ENCODE measurements around the gene RALGPS2.
"Not testable (repeated sequence)": the region's sequence is repeated elsewhere in the genome, so short reads cannot be mapped to it uniquely, and the experiment has no call there.

Gene RALGPS2

DNA sequence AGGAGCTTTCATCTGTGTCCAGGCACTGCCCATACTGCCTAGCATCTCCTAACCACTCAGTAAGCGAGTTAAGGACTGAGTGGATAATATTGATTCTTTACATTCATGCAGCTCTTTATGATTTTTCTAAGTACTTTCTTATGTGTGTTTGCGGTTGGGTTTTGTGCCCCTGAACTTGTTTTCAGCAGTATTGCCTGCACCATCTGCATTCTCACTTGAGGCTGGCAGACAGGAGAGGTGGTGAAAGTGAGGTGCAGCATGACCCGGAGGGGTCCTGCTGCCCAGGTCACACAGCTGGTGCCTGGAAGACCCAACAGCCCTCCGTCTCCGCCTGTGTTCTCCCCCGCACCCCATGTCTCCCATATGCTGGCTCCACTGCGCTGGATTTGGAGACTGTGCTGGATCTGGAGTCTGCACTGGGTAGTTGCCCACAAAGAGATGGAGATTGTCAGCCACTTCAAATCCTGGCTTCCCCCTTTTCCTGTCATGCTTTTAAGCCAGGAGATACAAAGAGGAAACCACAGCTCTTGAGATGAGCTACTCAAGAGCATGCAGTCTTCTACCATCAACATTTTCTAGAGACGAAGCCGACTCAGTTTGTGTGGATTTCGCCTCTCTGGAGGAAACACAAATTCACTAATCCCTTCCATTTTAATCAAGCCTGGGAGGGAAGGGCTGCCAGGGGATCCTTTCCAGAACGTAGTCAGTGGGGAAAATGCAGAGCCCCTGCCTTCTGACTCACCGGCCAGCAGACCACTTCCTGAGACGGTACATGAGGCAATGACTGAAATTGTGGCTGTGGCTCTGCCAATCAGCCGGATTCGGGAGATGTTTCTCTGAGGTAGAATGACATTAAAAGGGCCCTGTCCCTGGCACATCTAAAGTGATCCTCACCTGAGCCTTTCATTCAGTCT lies 217.5 kb downstream of the RALGPS2 start:
- DNase-seq (ENCODE audit: low read depth): peak; percentile 55

DNA sequence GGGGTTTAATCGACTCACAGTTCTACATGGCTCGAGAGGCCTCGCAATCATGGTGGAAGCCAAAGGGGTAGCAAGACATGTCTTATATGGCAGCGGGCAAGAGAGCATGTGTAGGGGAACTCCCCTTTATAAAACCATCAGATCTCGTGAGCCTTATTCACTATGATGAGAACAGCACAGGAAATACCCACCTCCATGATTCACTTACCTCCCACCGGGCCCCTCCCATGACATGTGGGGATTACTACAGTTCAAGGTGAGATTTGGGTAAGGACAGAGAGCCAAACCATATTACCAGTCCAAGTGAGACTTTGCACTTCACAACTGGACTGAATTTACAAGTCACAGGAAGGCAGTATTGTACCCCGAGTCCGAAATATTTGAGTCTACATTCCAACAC lies 219.7 kb downstream of the RALGPS2 start:
- no peak for DNase-seq (ENCODE audit: low read depth)

- DNase-seq (ENCODE audit: low read depth): peak; percentile 53
These were observed 220.8 kb downstream of the RALGPS2 start for GRCh38 chr1:178945763-178946266.

DNA sequence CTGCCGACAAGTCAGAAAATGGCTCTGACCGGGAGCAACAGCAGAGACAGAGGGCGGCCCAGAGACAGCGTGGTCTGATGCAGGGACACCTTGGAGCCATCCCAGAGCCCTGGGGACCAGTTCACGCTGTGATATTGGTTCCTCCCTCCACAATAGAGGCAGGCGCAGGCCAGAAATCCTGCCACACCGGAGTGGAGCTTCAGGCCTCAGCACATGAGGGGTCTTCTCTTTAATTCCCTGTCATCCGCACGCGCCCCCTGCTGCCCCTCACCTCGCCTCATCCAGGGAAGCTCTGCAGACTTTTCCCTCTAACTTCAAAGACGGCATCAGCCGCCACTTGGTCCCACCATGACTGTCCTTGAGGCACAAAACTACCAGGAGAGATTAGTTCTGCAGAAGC lies 221.4 kb downstream of the RALGPS2 start:
- DNase-seq (ENCODE audit: low read depth): no peak

DNA sequence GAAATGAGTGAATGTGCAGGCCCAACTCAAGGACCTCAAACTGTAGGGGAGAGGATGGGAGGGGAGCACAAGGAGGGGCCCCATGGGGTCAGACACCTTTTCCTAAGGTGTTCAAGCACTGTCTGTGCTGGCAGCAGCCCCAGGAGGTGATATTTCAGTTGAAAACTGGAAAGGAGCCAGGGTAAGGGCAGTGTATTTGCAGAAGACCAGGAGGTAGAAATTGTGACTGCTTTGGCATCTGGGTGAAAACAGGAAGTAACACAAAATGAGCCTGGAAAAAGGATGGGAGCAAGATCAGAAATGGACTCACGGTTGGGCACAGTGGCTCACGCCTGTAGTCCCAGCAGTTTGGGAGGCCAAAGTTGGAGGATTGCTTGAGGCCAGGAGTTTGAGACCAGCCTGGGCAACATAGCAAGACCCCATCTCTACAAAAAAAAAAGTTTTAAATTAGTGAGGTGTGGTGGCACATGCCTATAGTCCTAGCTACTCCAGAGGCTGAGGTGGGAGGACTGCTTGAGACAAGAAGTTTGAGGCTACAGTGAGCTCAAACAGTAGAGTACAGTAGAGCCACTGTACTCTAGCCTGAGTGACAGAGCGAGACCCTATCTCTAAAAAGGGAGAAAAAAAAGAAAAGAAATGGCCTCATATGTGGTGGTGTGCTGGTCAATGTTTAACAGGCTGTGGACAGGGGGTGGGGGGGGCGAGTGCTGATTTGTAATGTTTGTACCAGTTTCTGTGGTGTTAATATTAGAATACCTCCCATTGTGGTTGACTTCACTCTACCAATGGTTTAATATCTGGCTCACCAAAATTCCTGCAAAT lies 222.0 kb downstream of the RALGPS2 start:
- DNase-seq (ENCODE audit: low read depth): no peak

DNA sequence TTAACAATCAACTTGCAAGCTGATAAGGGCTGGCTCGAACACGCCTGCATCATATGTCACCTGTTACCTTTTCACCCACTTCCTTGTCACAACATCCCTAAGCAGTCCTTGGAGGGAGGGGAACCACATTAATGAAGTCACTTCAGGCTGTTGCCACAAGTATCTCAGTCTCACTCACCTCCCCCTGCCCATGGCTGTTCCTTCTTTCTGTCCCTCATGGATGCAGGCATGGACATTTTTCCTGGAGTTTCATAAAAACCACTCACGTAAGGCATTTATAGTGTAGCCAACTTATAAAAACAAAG lies 222.6 kb downstream of the RALGPS2 start:
- no peak for DNase-seq (ENCODE audit: low read depth)

DNA sequence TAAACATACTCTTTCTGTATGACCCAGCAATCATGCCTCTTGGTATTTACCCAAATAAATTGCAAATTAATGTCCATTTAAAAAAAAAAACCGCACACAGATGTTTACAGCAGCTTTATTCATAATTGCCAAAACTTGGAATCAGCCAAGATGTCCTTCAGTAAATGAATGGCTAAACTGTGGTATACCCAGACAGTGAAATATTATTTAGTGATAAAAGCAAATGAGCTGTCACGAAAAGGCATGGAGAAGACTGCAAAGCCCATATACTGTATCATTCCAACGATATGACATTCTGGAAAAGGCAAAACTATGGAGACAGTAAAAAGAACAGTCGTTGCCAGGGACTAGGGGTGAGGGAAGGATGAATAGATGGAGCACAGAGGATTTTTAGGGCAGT lies 223.6 kb downstream of the RALGPS2 start:
- no peak for DNase-seq (ENCODE audit: low read depth)

DNA sequence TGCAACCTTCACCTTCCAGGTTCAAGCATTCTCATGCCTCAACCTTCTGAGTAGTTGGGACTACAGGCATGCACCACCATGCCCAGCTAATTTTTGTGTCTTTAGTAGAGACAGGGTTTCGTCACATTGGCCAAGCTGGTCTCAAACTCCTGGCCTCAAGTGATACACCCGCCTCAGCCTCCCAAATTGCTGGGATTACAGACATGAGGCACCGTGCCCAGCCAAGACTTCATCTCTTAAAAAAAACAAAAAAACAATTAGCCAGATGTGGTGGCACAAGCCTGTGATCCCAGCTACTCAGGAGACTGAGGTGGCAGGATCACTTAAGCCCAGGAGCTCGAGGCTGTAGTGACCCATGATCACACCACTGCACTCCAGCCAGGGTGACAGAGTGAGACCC lies 224.8 kb downstream of the RALGPS2 start:
- DNase-seq (ENCODE audit: low read depth): not testable (repeated sequence)

GRCh38 chr1:178951600-178951999 lies 226.6 kb downstream of the RALGPS2 start:
- no peak for DNase-seq (ENCODE audit: low read depth)

DNA sequence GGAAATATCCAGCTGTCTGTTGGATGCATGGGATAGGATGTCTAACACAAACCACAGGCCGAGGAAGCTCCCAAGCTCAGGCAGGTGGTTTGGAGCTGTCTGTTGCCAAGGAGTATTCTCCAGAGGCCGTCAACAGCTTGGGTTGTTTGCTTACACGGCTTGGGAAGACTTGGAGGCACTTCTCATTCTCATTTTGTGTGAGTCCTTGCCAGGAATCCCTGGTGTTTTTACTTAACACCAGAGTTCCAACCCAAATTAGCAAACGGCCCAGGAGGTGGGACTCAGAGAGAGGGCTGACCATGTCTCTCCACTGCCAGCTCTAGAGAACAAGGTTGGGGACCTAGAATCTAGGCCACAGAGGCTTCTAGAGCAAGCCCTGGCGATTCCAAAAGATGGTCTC lies 228.0 kb downstream of the RALGPS2 start:
- no peak for DNase-seq (ENCODE audit: low read depth)

DNA sequence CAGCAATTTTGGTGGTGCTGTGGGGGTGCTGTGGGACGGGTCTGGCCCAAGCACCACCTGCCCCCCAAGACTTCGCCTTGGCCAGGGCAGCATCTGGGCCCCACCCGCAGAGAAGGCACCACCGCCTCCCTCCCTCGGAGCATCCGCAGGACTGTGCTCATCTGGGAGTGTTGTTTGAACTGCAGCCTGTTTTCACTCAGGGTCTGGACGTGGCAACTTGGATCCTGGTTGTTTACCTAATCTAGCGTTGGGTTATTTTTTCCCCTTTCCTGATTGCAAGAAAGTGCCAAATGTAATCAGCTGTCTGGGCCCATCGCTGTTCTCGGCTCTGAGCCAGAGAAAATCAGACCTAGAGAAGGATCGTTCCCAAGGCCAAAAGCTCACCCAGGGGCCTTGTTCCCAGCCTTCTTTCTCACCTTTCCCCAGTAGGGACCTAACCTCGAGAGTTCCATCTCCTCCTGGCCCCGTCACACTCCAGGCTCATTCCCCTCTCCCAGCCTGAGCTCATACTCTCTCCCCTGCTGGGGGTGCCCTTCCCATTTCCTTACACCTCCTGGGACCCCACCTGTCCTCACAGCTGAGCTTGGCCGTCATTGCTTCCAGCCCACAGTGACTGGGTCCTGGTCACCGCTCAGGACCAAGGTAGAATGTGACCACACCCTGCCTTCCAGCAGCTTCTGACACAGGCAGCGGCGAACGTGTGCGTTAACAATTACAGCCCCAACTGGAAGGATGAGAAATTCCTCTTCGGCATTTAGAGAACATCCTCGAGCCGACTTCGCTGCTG lies 228.7 kb downstream of the RALGPS2 start:
- no peak for DNase-seq (ENCODE audit: low read depth)

DNA sequence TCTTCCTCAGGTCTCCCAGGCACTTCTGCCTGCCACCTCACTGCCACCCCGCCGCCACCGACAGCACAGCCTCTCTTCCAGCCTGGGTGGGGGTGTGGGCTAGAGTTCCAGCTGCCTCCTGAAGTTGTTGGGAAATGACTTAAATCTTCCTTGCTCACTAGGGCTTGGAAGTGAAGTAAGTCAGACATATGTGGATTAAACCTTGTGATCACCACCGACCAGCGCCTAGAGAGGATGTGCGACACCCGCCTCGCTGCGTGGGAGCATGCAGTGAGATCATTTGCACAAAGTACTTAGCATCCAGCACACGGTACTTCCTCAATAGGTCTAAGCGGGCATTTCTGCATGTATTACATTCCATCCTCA lies 229.3 kb downstream of the RALGPS2 start:
- no peak for DNase-seq (ENCODE audit: low read depth)

DNA sequence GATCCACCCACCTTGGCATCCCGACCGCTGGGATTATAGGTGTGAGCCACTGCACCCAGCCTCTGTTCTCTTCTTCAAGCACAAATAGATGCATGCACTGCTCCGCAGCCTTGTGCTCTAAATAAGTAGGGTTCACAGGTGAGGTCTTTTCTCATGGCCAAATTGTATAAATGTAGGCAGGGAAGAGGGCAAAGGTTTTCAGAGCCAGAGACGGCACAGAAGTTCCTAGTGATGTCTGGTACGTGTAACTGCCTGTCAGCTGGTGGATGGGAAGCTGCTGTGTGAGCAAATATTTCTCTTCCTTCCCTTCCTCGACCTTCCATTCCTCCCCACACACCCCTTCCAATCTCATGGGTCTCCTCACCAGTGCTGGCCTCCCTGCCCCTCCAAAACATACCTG lies 229.9 kb downstream of the RALGPS2 start:
- DNase-seq (ENCODE audit: low read depth): no peak

DNA sequence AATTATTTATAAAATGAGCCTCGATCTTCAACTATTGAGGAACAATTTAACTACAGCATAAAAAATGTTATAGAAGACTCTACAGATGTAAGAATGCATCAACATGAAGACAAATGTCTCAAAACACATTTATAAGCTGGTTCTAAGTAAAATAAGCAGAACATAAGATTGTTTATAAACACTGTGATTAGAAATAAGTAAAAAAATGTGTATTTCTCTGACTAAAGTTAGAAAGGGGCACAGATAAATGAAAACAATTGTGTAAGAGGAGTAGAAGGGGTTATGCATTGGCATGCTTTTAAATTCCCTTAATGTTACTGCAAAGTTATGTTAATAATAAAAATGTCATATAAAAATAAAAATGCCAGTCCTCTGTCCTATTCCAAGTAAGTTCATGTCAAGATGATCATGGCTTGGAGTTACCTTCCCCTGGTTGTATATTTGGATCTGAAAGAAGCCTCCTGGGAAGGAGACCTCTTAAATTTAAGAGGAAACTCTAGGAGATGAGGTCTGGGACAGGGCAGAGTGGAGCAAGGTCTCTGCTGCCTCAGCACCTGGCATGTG lies 230.4 kb downstream of the RALGPS2 start:
- no peak for DNase-seq (ENCODE audit: low read depth)

DNA sequence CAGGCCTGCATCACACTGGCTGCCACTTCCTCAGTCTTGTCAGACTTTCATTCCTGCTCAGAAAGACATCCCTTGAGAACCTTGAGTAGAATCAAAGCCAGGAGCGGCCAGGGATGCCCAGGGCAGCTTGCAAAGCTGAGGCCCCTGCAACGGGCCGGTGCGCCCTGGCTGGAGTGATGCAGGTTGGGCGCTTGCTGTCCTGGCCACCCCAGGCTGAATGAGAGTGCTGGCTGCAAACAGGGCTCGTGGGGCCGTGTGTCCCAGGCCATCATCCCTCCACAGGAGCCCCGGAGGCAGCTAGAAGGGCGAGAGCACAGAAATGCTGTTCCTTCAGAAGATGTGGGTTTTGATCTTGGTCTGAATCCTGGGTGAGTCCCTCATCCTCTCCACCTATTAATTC lies 233.4 kb downstream of the RALGPS2 start:
- DNase-seq (ENCODE audit: low read depth): no peak

DNA sequence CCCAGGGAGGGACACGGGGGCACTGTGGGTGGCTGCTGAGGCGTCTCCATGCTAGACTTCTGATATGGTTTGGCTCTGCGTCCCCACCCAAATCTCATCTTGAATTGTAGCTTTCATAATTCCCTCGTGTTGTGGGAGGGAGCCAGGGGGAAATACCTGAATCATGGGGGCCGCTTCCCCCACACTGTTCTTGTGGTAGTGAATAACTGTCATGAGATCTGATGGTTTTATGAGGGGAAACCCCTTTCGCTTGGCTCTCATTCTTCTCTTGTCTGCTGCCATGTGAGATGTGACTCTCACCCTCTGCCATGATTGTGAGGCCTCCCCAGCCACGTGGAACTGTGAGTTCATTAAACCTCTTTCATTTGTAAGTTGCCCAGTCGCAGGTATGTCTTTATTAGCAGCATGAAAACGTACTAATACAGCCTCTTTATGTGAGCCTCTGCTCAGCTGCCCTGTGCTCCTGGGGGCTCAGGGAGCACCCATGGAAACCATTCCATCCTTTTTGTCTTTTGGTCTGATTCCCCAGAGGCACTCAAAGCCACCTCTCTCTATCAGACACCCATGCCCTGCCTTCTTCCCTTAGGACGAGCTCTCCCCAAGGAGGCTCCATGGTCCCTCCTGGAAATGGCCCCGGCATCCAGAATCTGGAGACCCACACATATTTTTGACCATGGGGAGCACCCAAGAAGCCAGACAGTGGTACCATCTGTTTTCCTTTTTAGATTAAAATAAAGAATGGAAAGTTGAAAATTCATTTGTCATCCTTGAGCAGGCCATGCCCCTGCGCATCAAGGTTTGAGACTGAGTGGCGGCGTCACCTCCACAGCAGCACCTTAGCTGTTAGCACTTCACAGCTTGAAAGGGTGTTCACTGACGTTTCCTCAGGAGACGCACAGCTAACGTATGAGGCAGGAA lies 234.8 kb downstream of the RALGPS2 start:
- DNase-seq (ENCODE audit: low read depth): no peak

DNA sequence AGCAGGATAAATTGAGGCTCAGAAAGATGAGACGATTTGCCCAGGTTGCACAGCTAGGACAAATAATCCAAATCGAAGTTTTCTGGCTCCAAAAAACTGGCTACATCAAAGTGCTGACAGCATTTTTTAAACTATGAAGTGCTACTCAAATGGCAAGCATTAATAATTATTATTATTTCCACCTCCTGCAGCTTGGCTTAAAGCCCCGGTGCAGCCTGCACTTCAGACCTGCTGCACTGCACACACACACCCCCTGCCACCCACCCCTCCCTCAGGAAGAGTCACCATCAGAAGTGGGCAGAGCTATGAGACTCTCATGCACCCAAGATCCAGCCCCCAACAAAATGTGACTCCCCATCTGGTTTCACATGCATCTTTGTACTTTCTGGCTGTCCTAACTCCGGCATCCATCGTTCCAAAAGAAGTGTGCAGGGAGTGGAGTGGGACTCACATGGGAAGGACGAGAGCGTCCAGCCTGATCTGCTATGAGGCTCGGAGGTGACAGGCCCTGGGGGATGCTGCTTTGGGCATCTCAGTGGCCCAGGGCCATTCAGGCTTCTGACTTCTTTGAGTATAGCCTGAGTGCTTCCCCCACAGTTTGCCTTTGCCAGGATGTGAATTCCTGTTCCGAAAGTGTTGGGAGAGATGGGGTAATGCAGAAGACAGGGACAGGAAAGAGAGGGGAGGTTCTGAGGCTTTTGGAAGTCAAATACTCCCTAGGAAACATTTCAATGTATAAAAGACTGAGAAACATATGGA lies 235.6 kb downstream of the RALGPS2 start:
- no peak for DNase-seq (ENCODE audit: low read depth)

DNA sequence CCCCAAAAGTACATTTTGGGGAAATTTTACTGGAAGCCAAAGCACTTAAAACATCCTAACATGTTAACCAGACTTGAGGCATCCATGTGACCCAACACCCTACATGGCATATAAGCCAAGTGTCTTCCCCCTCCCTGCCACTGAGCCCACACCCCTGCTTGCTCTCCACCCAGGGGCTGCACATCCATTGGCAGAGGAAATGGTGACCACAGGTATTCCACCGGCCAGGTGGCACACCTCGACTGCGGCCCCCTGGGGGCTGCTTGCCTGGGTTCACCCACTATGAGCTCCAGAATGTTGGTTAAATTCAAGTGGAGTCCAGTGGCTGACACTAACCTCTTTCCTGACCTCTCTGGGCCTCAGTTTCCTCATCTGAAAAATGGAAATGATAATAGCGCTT lies 236.3 kb downstream of the RALGPS2 start:
- DNase-seq (ENCODE audit: low read depth): no peak

DNA sequence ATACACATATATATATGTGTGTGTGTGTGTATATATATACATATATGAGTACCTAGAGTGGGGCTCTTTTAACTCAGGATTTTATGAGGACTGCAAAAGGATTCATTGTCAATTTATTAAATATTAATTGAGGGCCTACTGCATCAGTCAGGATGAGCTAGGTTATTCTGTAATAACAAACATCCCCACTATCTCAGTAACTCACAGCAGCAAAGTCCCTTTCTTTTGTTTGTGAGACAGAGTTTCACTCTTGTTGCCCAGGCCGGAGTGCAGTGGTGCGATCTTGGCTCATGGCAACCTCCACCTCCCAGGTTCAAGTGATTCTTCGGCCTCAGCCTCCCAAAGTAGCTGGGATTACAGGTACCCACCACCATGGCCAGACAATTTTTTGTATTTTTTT lies 236.8 kb downstream of the RALGPS2 start:
- DNase-seq (ENCODE audit: low read depth): no peak

Data from EH (cell line).